ENCODE results near the gene ERG. TPM values are rescaled to one million over a fixed set of nuclear protein-coding genes. Genes with fewer than 3 reads are reported as not detected.

Gene ERG
- polyA plus RNA-seq, 2 of the 4 experiments (the other 2 are of a cell fraction), result not detected

- FAIRE-seq (no peak), DNase-seq (ENCODE audit: low read depth in 1 of 2, low spot score in 1 of 2) (no peak), ATAC-seq (no peak)
- no peak overlapping the region for H3K4me2 ChIP-seq
- H3K27ac ChIP-seq, result no peak overlapping the region
- no peaks in the 10 kb centered on the region for H3K4me1 ChIP-seq
- ChIA-PET POLR2A (no interaction called here), CTCF (no interaction called here)
- H3K4me3 ChIP-seq, result no peak overlapping the region
- H3K9me3 ChIP-seq, result no peaks in the 10 kb centered on the region
- WGBS (ENCODE audit: missing lambda C conversion rate), result 49% methylated on average over 7 of the region's 7 CpGs
- TF ChIP-seq CBX2 (IDR thresholded peaks at IDR 0.05; ENCODE audit: borderline replicate concordance, low read depth) (no peak), EHF (CRISPR knock-in tag; IDR thresholded peaks at IDR 0.05) (no peak), PHF8 (IDR thresholded peaks at IDR 0.05; ENCODE audit: borderline replicate concordance, low read depth) (no peak), EHMT2 (IDR thresholded peaks at IDR 0.05; ENCODE audit: low read depth) (no peak), CHD4 (IDR thresholded peaks at IDR 0.05; ENCODE audit: borderline replicate concordance) (no peak), ATOH8 (CRISPR knock-in tag; IDR thresholded peaks at IDR 0.05; ENCODE audit: low read depth) (no peak), FOSL2 (IDR thresholded peaks at IDR 0.05) (no peak), FOSL2 (CRISPR knock-in tag; IDR thresholded peaks at IDR 0.05) (no peak), NFE2L2 (conservative IDR thresholded peaks at IDR 0.05; ENCODE audit: low read length) (no peak), USF2 (IDR thresholded peaks at IDR 0.05) (no peak), POLR2AphosphoS2 (conservative IDR thresholded peaks at IDR 0.05; ENCODE audit: low read length) (no peak), NR3C1 (IDR thresholded peaks at IDR 0.05) (no peak)
- TF ChIP-seq, protein P1, sequence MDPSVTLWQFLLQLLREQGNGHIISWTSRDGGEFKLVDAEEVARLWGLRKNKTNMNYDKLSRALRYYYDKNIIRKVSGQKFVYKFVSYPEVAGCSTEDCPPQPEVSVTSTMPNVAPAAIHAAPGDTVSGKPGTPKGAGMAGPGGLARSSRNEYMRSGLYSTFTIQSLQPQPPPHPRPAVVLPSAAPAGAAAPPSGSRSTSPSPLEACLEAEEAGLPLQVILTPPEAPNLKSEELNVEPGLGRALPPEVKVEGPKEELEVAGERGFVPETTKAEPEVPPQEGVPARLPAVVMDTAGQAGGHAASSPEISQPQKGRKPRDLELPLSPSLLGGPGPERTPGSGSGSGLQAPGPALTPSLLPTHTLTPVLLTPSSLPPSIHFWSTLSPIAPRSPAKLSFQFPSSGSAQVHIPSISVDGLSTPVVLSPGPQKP (IDR thresholded peaks at IDR 0.05; ENCODE audit: low read depth, low read length), result no peak
- TF ChIP-seq, protein P2, sequence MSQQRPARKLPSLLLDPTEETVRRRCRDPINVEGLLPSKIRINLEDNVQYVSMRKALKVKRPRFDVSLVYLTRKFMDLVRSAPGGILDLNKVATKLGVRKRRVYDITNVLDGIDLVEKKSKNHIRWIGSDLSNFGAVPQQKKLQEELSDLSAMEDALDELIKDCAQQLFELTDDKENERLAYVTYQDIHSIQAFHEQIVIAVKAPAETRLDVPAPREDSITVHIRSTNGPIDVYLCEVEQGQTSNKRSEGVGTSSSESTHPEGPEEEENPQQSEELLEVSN (IDR thresholded peaks at IDR 0.05; ENCODE audit: borderline replicate concordance, low read depth), result no peak
- TF ChIP-seq, protein P3, sequence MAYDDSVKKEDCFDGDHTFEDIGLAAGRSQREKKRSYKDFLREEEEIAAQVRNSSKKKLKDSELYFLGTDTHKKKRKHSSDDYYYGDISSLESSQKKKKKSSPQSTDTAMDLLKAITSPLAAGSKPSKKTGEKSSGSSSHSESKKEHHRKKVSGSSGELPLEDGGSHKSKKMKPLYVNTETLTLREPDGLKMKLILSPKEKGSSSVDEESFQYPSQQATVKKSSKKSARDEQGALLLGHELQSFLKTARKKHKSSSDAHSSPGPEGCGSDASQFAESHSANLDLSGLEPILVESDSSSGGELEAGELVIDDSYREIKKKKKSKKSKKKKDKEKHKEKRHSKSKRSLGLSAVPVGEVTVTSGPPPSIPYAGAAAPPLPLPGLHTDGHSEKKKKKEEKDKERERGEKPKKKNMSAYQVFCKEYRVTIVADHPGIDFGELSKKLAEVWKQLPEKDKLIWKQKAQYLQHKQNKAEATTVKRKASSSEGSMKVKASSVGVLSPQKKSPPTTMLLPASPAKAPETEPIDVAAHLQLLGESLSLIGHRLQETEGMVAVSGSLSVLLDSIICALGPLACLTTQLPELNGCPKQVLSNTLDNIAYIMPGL (CRISPR knock-in tag; IDR thresholded peaks at IDR 0.05; ENCODE audit: borderline replicate concordance), result no peak
These were observed 70.1 kb downstream of the ERG start for GRCh38 chr21:38428211-38428610.

- Histone ChIP-seq H3K9me3 (no peaks in the 10 kb centered on the region), H3K27ac (no peak overlapping the region), H3K4me2 (no peak overlapping the region), H3K4me3 (no peak overlapping the region), H3K4me1 (no peaks in the 10 kb centered on the region)
- no peak for DNase-seq (ENCODE audit: low read depth in 1 of 2, low spot score in 1 of 2)
- 65% methylated on average over 11 of the region's 11 CpGs for WGBS (ENCODE audit: missing lambda C conversion rate)
- ChIA-PET POLR2A (no interaction called here), CTCF (interaction anchor here (0.7 to 1.7 kb wide), 2 partner anchors 12 to 43 kb away, joined by 3 read pairs; no protein-coding TSS in a partner anchor)
- ATAC-seq, result no peak
- FAIRE-seq, result no peak
- no peak for TF ChIP-seq TP53 (CRISPR knock-in tag; IDR thresholded peaks at IDR 0.05)
- TF ChIP-seq, protein P2 (IDR thresholded peaks at IDR 0.05; ENCODE audit: borderline replicate concordance, low read depth), result no peak
- TF ChIP-seq, protein P4, sequence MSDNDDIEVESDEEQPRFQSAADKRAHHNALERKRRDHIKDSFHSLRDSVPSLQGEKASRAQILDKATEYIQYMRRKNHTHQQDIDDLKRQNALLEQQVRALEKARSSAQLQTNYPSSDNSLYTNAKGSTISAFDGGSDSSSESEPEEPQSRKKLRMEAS (IDR thresholded peaks at IDR 0.05), result no peak
- no peak for TF ChIP-seq ESRRA (IDR thresholded peaks at IDR 0.05; ENCODE audit: borderline replicate concordance, low read length)
- no peak for TF ChIP-seq MYC (IDR thresholded peaks at IDR 0.05; ENCODE audit: borderline replicate concordance, low read length)
- TF ChIP-seq, protein P5, sequence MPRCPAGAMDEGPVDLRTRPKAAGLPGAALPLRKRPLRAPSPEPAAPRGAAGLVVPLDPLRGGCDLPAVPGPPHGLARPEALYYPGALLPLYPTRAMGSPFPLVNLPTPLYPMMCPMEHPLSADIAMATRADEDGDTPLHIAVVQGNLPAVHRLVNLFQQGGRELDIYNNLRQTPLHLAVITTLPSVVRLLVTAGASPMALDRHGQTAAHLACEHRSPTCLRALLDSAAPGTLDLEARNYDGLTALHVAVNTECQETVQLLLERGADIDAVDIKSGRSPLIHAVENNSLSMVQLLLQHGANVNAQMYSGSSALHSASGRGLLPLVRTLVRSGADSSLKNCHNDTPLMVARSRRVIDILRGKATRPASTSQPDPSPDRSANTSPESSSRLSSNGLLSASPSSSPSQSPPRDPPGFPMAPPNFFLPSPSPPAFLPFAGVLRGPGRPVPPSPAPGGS (IDR thresholded peaks at IDR 0.05), result no peak
- no peak for TF ChIP-seq ZC3H11A (IDR thresholded peaks at IDR 0.05)
- TF ChIP-seq CEBPB (IDR thresholded peaks at IDR 0.05), result no peak
- no peak for TF ChIP-seq PBX3 (IDR thresholded peaks at IDR 0.05)
- TF ChIP-seq RNF2 (IDR thresholded peaks at IDR 0.05; ENCODE audit: borderline replicate concordance, low read depth), result no peak
- no peak for TF ChIP-seq MAFK (IDR thresholded peaks at IDR 0.05; ENCODE audit: partially characterized antibody)
- TF ChIP-seq RARB (CRISPR knock-in tag; IDR thresholded peaks at IDR 0.05), result no peak
- TF ChIP-seq PHF8 (IDR thresholded peaks at IDR 0.05; ENCODE audit: borderline replicate concordance, low read depth), result no peak
- TF ChIP-seq FOSL2 (IDR thresholded peaks at IDR 0.05), result no peak
- no peak for TF ChIP-seq FOSL2 (CRISPR knock-in tag; IDR thresholded peaks at IDR 0.05)
- TF ChIP-seq CBX2 (IDR thresholded peaks at IDR 0.05; ENCODE audit: borderline replicate concordance, low read depth), result no peak
These were observed 73.8 kb downstream of the ERG start for GRCh38 chr21:38424305-38425019.

Data from A549 (cell line).